Vagina (tissue), 2 donors: ENCODE data around the gene SLC15A1. TPM values are rescaled to one million over a fixed set of nuclear protein-coding genes. Genes with fewer than 3 reads are reported as not detected.
"Not testable (repeated sequence)": the region's sequence is repeated elsewhere in the genome, so short reads cannot be mapped to it uniquely, and the experiment has no call there.

ENCODE experiments used
- DNase-seq, 2 donors: peaks; one replicate each; pipeline ENCODE4 v3.0.0-alpha.2; 2017; ENCODE audit errors: extremely low spot score in 2 of 2
- H3K27ac ChIP-seq: fragments of 200-600 bp; sonication (generic); one replicate; pipeline ENCODE4 v1.5.1; 2019
- H3K27me3 ChIP-seq: fragments of 200-600 bp; sonication (generic); one replicate; pipeline ENCODE4 v1.5.1; 2019
- H3K36me3 ChIP-seq, 2 donors: fragments of 200-600 bp; sonication (generic); one replicate each; pipeline ENCODE4 v1.5.1; 2017 to 2019
- H3K4me1 ChIP-seq: fragments of 200-600 bp; sonication (generic); one replicate; pipeline ENCODE4 v1.5.1; 2019
- H3K4me3 ChIP-seq, 2 donors: fragments of 200-600 bp; sonication (generic); 1 replicate in 1 of 2; 2 replicates in 1 of 2; pipeline ENCODE4 v1.5.1; 2016 to 2019
- H3K9me3 ChIP-seq: fragments of 200-600 bp; sonication (generic); one replicate; pipeline ENCODE4 v1.5.1; 2019
- POLR2A ChIP-seq, 2 donors: fragments of 450-650 bp; IDR thresholded peaks; one replicate each; pipeline ENCODE4 v1.6.1; 2017; ENCODE audit warnings: antibody characterized with exemption in 2 of 2, mild to moderate bottlenecking in 2 of 2, moderate library complexity in 2 of 2
- POLR2AphosphoS5 ChIP-seq, 2 donors: sonication (generic); formaldehyde crosslinking; IDR thresholded peaks; one replicate each; pipeline ENCODE4 v1.9.0; 2017; ENCODE audit warnings: antibody characterized with exemption in 2 of 2, mild to moderate bottlenecking in 2 of 2, low read depth in 1 of 2; ENCODE audit not compliant: insufficient read depth in 1 of 2
- intact Hi-C: fragments of 100-400 bp; cut with DNase I; formaldehyde crosslinking; loops from one replicate; pipeline ENCODE4 v1.15.1; 2023
- small RNA-seq: library from RNA; depleted of rRNA; stranded (forward); fragments of <200 nt; gene quantifications from one replicate; pipeline ENCODE3, GENCODE V24; 2016
- total RNA-seq: library from RNA; depleted of rRNA; stranded (reverse); fragments of >200 nt; gene quantifications from one replicate; pipeline ENCODE4 v1.2.3, GENCODE V29; 2016
- TF ChIP-seq, protein P1 (sequence below), 3 experiments: fragments of 450-650 bp in 2 of 3; fragments of 200-600 bp in 1 of 3; sonication (generic) in 1 of 3; IDR thresholded peaks; one replicate each; pipeline ENCODE4 v1.5.1; 2017 to 2019; ENCODE audit warnings: antibody characterized with exemption in 3 of 3, mild to moderate bottlenecking in 2 of 3, moderate library complexity in 2 of 3

Gene SLC15A1
- total RNA-seq, 1 donor from 2014 or later = 7.4 TPM

DNA sequence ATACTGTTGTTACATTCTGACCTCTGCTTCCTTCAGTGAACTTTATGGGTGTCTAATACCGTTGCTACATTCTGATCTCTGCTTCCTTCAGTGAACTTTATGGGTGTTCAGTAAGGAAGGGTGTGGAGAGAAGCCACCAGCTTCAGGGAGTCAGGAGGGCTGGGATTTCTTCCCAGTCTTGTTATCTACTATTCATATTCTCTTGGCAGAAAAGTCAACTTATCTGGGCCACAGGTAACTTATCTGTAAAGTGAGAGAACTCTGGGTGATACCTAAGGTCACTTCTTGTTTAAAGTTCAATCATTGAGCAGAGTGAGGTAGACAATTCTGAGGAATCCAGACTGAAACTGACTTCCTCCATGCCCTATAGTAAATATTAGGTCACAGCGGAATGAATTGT, 104.3 kb downstream of the SLC15A1 start:
- intact Hi-C loops = no loop called here
- TF ChIP-seq, protein P1, sequence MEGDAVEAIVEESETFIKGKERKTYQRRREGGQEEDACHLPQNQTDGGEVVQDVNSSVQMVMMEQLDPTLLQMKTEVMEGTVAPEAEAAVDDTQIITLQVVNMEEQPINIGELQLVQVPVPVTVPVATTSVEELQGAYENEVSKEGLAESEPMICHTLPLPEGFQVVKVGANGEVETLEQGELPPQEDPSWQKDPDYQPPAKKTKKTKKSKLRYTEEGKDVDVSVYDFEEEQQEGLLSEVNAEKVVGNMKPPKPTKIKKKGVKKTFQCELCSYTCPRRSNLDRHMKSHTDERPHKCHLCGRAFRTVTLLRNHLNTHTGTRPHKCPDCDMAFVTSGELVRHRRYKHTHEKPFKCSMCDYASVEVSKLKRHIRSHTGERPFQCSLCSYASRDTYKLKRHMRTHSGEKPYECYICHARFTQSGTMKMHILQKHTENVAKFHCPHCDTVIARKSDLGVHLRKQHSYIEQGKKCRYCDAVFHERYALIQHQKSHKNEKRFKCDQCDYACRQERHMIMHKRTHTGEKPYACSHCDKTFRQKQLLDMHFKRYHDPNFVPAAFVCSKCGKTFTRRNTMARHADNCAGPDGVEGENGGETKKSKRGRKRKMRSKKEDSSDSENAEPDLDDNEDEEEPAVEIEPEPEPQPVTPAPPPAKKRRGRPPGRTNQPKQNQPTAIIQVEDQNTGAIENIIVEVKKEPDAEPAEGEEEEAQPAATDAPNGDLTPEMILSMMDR (IDR thresholded peaks at IDR 0.05) = no peak
- TF ChIP-seq POLR2AphosphoS5 (IDR thresholded peaks at IDR 0.05; ENCODE audit: insufficient read depth in 1 of 2, low read depth in 1 of 2) (no peak), POLR2A (IDR thresholded peaks at IDR 0.05) (no peak)
- Histone ChIP-seq H3K9me3 (no peaks in the 10 kb centered on the region), H3K4me3 (no peak overlapping the region), H3K27me3 (no peaks in the 10 kb centered on the region), H3K4me1 (peaks cover 2% of the 10 kb centered on the region), H3K36me3 (no peaks in the 10 kb centered on the region), H3K27ac (no peak overlapping the region)
- no peak for DNase-seq

GRCh38 chr13:98647121-98647520, 105.4 kb downstream of the SLC15A1 start:
- Histone ChIP-seq H3K4me1 (no peaks in the 10 kb centered on the region), H3K36me3 (no peaks in the 10 kb centered on the region), H3K9me3 (no peaks in the 10 kb centered on the region), H3K4me3 (no peak overlapping the region), H3K27ac (no peak overlapping the region), H3K27me3 (no peaks in the 10 kb centered on the region)
- no peak for TF ChIP-seq POLR2AphosphoS5 (IDR thresholded peaks at IDR 0.05; ENCODE audit: insufficient read depth in 1 of 2, low read depth in 1 of 2)
- TF ChIP-seq POLR2A (IDR thresholded peaks at IDR 0.05) = no peak
- TF ChIP-seq, protein P1 (IDR thresholded peaks at IDR 0.05) = no peak
- intact Hi-C loops = no loop called here
- no peak for DNase-seq

- no peak for DNase-seq
- H3K9me3 ChIP-seq = no peaks in the 10 kb centered on the region
- intact Hi-C loops = no loop called here
- H3K4me1 ChIP-seq = no peaks in the 10 kb centered on the region
- no peak for TF ChIP-seq POLR2A (IDR thresholded peaks at IDR 0.05)
- TF ChIP-seq, protein P1 (IDR thresholded peaks at IDR 0.05) = no peak
- no peak overlapping the region for H3K4me3 ChIP-seq
- H3K36me3 ChIP-seq = no peaks in the 10 kb centered on the region
- no peaks in the 10 kb centered on the region for H3K27me3 ChIP-seq
- no peak overlapping the region for H3K27ac ChIP-seq
Observed at GRCh38 chr13:98643479-98643878, 109.0 kb downstream of the SLC15A1 start.

- H3K27me3 ChIP-seq = no peaks in the 10 kb centered on the region
- H3K9me3 ChIP-seq = no peaks in the 10 kb centered on the region
- intact Hi-C loops = no loop called here
- no peak for TF ChIP-seq POLR2A (IDR thresholded peaks at IDR 0.05)
- TF ChIP-seq, protein P1 (IDR thresholded peaks at IDR 0.05) = no peak
- no peak overlapping the region for H3K4me3 ChIP-seq
- DNase-seq = no peak
- no peaks in the 10 kb centered on the region for H3K4me1 ChIP-seq
- H3K27ac ChIP-seq = no peak overlapping the region
- no peaks in the 10 kb centered on the region for H3K36me3 ChIP-seq
Observed at GRCh38 chr13:98641075-98641474, 111.4 kb downstream of the SLC15A1 start.

- intact Hi-C loops, H3K4me1 ChIP-seq, DNase-seq, H3K4me3 ChIP-seq, H3K27me3 ChIP-seq, H3K27ac ChIP-seq, H3K9me3 ChIP-seq, H3K36me3 ChIP-seq: not testable (repeated sequence)
Observed at GRCh38 chr13:98639785-98640184, 112.7 kb downstream of the SLC15A1 start.

DNA sequence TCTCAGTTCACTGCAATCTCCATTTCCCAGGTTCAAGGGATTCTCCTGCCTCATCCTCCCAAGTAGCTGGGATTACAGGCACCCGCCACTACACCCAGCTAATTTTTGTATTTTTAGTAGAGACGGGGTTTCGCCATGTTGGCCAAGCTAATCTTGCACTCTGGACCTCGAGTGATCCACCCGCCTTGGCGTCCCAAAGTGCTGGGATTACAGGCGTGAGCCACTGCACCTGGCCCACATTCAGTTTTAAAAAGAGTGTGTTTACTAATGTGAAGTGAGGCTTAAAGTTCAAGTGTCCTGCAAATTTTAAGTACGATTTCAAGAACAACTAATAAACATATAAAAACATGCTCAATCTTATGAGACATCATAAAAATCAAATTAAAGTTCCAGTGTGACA, 114.1 kb downstream of the SLC15A1 start:
- H3K27me3 ChIP-seq, H3K9me3 ChIP-seq, H3K36me3 ChIP-seq, H3K4me3 ChIP-seq, DNase-seq, H3K4me1 ChIP-seq, intact Hi-C loops, H3K27ac ChIP-seq: not testable (repeated sequence)

Small RNA genes within 50 kb of the gene (small RNA-seq; reads per million reads assigned to genes)
- not detected for gene RN7SL60P

Other genes starting within 250 kb of the SLC15A1 start
- 82.5 TPM for gene STK24, start 175.6 kb downstream of the SLC15A1 start, total RNA-seq
- 88.4 TPM for gene DOCK9, start 225.4 kb upstream of the SLC15A1 start, total RNA-seq